NCI-H2029 treated with DMSO at 0.1 percent for 48 hours (cell line): Measurements from ENCODE around the gene NEUROD6.

ENCODE experiments used
- DNase-seq: peaks from one replicate; lab custom pipeline; 2025; lab: John Stamatoyannopoulos, UW

NEUROD6 gene

DNA sequence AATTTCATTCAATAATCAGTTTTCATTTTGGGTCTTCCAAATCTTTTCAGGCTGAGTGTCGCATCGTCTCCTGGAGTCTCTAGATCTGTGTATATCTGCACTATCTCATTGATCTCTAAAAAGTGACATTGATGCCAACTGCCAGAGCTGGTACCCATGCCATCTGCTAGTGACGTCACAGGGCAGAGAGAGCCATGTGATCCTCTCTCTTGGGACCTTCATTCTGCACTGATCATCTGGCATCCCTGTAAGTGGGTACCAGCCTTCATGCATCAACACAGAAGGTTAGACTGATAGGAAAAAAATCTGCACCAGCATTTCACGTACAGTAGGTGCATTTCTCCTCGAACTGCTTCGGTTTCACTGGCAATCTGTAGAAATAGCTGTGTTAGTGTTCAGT is at the start of gene NEUROD6:
Gene NEUROD6, minus strand, starts transcription at position 124 of the 400 bp plus-strand sequence. CDS start 1,458 bp downstream, outside the sequence.
- DNase-seq: no peak

DNA sequence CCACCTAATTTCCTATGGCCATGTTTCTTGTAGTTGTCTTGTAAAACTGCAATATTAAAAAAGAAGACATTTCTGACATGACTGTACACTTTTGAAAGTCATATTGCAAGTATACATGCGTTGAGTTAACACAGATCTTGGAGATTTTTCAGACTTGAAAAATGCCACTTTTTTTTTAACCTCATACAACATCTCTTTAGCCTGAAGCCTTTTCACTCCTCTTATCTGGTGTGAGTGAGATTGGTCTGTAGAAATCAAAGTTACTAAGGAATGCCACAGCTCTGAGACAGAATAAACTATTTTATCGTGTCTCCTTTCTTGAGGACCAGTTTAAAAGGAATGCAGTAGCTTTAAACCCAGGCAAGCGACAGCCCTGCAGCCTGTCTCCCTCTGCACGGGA is 43.9 kb upstream of the NEUROD6 start:
- DNase-seq: no peak

DNA sequence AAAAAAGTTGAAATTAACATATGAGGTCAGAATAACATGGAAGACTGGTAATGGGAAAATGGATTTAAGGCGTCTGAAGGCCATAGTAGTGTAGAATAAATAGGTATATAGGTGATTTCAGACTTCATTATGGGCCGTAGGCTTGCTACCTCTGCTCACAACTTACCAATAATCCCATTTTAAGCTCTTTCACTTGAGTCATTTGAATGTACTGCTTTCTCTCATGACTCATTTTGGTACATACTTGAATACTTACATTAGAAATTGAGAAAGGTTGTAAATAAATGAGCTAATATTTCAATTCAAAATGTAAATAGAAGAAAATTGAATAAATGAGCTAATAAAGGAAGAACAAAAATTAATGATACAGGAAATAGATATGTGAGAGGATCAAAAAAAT is 42.2 kb upstream of the NEUROD6 start:
- DNase-seq: no peak

DNA sequence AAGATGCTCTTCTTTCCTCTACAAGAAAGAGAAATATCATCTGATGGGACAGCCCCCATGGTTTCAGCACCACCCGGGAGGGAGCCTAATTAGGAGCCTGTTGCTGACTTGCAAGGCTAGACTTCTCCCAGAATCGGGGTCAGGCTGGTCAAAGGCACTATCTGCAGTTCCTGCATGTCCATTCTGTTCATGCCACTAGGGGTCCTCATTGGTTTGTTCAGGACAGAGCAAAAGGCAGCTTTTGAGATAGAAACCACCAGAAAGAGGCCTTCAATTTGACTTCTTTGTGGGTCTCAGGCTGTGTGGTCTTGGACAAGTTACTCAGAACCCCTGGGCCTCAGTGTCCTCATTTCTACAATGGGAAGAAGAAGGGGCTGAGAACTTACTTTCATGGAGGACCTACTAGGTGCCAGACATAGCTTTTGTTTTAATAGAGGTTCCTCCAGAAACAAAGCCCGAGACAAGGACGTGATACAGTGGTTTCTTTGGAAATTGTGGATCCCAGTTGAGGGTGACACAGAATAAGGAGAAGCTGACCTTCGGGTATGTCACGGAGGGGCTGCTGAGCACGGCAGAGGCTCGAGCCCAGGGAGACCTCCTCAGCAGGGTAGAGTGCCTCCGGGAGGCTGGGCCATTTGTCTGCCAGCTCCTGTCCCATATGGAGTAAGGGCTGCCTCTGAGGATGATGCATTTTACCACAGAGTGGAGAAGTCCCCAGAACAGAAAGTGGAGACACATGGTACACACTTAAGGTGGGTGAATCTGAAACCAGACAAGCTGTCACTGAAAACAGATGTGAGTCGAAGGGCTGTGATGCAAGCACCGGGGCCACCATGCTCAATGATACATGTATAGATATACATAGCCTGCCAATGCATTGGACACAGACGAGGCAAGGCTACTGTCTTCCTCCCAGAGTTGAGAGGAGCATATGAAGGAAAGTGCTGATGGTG is 33.1 kb upstream of the NEUROD6 start:
- peak; percentile 37 for DNase-seq

DNA sequence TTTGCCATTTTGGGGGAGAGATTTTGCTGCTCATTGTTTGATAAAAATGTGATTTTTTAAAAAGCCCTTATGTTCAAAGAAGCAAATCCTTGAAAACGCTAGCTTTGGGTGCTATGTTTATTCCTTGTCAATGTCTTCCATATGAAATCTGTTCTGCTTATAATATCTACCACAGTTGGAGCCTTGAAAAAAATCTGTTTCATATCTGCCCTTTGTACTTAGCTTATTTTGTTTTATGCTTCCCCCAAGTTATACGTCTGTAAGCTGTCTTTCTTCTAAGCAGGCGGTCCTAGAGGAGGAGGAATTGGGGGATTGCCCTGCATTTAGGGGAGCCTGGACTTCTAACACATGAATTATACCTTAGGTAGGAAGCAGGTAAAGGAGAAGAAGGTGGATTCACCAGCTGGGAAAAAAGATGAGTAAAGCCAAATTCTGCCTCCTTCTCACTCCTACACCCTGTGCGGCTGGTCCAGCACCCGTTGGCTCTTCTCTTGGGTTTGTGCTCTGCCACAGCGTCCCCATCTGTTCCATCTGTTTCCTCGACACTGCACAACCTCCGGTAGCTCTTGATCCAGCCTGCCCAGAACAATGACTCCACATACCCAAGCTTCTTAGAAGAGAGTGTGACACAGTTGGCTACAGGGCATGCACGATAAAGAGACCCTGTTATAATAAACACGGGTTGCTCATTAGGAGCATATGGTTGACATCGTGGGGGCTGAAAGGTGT is 31.9 kb upstream of the NEUROD6 start:
- no peak for DNase-seq

DNA sequence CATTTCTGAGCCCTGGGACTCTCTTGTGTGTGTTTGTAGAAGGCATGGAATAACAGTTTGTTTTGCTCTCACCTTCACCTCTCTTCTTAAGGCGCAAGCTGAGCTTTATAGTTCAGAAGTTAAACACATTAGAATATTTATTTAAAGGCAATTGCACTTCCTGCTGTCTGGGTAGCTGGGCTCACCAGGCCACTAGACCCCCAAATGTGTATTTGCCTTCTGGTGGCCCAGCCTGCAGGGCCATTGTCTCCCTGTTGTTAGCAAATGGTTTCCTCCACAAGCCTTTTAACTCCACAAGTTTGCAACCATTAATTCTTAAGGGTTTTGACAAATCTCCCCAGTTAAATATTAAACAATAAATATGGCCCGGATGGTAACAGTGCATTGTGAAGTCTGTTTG is 31.1 kb upstream of the NEUROD6 start:
- no peak for DNase-seq

DNA sequence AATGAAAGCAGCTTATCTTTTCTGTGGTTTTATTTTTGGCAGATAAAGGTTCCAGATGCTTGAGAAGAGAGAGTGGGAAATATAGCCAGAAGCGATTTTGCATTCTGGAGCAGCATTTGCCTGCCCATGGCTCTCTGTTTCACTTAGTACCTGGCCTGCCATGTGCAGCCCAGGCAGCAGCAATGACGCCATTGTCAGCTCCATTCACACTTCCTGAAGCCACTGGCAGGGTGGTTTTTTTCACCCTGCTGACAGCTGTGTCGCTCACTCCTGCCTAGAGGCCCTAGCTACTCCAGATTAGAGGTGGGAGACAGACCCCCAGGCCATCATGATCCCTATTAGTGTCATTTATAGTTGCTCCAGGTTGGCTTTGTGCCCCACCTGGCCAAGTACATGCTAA is 30.1 kb upstream of the NEUROD6 start:
- DNase-seq: no peak

DNA sequence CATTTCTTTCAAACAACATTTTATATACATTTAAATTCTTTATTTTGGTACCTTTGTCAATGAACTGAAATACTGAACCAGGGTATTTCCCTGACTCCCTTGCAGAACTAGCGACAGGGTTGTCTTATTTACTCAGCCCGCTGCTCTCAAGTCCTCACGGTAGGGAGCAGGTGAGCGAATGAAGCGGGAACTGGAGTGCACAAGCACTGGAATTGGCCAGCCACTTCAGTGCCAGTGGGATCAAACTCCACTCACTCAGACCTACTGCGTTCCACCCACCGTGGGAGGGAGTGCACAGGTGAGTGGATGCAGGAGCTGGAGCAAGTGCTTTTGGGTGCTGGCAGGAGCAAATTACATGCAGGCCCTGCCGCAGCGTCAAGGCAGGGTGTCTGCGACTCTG is 28.1 kb upstream of the NEUROD6 start:
- DNase-seq: no peak

DNA sequence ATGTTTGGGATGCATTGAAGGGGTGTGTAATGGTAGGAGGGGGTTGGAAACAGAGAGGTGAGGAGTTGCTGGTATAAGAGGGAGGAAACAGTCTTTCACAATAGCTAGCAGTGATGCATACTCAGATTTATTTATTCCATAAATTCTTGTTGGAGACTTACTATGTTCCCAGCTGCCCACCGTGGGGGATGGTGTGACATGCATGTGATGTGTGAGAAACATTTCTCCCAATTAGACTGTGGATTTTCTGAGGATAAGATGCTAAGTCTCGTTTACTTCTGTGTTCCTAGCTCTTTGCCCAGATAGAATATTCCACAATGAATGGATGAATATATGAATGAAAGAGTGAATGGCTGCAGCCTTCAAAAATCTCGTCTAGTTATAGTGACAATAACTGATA is 23.0 kb upstream of the NEUROD6 start:
- DNase-seq: no peak

DNA sequence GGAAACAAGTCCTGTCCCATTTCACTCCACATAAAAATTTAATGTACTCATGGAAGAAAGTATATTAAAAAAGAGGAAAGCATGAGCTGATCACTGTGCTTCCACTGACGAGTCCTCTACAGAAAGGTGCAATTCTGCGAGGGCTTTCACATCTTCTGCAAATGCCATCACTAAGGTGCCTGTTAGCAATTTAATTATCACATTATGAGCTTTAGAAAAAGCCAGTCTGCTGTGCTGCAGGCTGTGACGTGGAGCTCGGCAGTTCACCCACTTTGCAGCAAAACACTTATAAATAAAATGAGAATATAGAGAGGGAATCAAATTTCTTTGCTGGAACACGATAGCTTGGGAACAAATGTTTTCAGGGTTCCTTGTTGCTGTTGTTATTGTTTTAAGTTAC is 22.5 kb upstream of the NEUROD6 start:
- DNase-seq: no peak

DNA sequence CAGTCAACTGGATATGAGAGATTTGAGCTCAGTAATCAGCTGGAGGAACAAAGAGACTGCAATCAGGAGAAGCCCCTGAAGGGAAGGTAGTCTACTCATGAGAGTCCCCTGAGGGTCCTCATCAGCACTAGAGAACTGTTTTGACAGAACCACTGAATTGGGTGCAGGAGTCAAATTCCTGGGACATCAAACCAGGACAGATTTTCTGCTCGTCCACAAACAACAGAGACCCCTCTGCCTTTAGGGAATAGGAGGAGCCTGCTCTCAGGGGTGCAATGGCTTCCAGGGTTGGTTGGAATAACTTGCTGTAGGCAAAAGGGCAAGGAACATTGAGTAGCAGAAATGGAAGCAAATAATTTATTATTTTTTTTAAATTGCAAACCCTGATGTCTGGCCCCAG is 21.9 kb upstream of the NEUROD6 start:
- DNase-seq: no peak

DNA sequence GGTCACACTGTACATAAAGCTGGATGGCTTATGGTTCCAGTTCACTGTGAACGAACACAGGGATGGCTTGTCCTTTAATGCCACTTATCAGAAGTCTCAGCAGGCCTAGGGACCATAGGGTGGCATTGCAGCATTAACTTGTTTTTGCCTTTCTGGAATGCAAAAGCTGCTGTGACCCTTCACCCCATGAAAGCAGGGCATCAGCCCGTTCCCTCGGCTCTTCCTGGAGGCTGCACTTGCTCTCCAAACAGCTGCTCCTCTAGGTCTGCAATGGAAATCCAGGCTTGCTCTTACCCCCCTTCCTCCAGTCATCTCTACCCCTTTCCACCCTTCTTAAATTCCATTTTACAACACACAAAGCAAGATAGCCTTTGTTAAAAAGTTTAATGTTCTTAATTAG is 17.9 kb upstream of the NEUROD6 start:
- DNase-seq: no peak

DNA sequence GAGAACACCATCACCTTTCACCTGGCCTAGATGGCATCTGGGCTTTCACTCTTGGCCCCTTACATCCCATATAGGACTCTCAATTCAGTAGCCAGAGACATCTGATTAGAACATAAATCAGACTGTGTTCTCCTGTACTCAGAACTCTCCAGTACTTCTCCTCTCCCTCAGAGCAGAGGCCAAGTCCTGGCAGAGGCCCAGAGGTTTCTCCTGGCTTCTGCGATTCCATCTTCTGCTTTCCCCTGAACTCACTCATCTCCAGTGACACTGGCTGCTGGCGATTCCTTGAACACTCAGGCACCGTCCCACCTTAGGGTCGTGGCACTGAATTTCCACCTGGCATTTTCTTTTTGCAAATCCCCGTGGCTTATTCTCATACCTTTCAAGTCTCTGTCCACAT is 4.9 kb upstream of the NEUROD6 start:
- no peak for DNase-seq

DNA sequence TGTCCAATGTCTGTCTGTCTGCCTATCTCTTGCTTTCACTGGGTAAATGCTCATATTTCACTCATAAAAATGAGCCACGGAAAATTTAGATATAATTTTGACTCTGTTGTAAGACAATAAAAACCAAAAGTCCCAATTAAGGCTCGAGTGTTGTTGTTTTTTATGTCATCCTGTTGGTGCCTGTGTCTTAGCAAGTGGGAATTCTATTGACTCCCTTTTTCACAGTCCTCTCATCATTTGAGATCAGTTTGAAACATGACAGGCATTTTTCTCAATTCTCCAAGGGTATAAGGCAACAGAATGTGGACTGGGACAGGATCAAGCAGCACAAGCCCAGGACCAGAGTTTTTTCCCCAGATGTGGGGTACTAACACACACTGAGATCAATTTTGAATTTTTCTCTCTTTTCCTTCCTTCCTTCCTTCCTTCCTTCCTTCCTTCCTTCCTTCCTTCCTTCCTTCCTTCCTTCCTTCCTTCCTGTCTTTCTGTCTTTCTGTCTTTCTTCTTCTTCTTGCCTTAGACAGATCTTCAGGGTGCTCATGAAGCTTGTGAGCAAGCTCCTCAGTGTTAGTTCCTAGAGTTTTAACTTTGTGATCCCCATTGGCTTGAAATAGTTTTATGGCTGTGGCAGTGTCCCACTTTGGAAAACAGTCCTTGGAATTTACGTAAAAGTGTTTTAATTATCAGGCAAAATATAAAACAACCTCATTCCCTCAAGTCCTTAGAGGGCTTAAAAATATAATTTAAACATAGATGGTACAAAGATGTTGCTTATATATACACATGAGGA is 3.2 kb upstream of the NEUROD6 start:
- DNase-seq: no peak

DNA sequence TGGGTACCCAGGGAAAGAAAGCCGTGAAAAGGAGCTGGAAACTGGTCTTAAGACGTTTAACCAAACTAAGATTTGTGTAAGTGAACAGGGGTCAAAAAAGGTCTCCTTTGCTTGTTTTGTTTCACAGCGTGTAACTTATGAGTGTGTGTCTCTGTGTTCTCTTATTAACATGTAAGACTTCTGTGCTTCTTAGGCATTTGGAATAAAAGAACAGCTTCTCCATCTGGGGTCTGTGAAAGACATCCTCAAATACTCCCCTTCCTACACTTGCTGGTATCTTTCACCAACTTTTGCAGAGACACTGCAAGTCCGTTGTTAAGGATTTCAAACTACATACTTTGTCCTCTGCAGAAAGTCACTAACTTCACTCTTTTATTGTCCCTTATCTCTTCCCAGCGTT is 615 bp upstream of the NEUROD6 start:
- no peak for DNase-seq

DNA sequence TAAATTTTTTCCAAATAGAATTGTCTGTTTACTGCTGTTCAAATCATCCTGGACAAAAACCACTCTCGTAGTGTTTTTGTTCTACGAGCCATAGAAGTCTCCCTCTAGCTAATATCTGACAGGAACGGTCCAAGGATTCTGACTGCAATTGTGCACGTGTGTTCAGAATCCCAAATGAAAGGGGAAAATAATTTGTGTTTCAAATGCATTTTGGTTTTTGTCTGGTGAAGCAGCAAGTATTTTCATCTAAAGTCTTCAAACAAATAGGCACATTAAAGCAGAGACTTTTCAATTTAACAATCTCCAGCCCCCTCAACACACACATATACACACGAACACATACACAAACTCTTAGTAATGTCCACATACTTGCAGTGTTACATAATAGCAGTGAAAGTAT is 475 bp downstream of the NEUROD6 start:
- DNase-seq: no peak

DNA sequence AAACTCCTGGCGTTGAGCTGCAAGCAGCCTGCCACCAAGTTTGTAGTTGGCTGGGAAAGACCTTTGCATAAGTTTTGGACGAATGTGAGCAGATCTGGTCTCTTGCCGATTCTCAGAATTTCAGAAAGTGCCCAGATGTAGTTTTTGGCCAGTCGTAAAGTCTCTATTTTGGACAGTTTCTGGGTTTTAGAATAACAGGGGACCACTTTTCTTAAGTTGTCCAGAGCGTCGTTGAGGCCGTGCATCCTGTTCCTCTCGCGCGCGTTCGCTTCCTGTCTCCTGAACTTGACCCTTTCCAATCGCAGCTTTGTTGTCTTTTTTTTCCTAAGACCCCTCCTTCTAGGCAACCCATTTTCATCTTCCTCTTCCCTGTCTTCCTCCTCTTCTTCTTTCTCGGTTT is 1.8 kb downstream of the NEUROD6 start:
- DNase-seq: no peak

DNA sequence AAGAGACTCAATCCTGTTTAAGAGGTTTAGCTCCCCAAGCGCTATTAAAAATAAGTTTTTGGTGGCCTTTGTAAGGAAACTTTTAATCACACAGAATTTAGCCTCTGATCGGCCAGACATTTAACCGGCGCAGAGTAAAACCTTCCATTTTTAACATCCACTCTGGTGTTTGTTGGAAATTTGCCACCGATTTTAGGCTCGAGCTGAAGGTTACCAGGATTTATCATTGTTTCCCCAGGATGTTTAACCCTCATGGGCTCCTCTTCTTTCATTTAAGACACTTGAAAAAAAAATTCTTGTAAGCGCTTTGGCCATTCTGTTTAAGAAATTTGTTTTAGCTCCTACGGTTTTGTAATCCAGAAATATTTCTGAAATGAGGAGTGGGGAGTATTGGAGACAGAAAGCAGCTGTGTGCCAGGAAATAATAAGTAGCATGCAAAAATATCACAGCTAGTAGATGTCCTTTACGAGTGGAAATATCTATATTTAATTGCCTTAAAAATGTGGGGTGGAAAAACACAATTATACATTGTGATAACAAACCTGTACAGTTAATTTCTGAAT is 3.4 kb downstream of the NEUROD6 start:
- DNase-seq: no peak

DNA sequence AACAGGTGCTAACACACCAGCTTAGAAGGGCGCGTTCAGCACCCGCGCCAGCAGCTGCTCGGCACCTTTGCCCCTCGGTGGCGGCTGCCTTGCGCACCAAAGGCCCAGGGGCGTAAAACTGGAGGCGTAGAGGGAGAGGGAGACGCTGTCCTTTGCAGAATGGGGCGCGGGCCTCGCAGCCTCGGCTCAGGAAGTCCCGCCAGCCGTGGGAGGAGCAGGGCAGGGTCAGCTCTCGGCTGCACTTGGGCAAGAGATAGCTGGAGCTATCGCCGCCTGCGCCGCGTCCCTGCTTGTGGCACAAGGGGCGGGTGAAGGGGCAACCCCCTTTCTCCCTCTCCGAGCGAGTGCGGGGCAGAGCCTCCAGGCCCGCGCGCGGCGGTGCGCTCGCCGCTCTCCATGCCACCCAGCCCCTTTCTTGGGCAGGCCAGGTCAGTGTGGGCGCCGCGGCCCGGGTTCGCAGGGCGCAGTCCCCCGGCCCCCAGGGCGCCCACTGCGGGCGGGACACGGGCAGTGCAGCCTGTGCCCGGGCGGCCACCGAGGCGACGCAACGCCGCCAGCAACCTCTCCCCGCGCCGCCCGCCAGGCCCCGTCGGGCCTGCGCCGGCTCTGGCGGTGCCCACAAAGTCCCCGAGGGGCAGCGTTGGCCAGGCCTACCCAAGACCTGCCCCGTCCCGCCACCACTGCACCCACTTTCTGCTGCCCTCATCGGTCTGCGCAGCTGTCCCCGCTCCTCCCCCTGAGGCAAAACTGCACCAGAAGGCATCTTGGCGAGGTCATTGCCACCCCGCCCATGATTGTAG is 4.1 kb downstream of the NEUROD6 start:
- DNase-seq: no peak

DNA sequence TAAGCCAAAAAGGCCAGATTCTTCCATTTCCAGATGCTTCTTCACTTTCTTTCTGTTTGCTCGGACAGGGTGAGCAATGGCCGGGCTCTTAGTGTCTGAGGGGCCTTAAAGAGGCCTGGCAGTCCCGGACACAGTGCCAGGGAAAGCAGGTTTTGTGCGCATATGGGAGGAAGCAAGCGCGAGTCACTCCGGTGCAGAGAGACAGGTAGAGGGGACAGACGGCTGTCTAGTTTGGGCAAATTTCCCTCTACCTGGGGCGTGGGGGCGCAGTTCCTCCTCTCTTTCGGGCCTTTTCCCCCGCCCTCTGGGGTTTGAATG is 4.7 kb downstream of the NEUROD6 start:
- no peak for DNase-seq

DNA sequence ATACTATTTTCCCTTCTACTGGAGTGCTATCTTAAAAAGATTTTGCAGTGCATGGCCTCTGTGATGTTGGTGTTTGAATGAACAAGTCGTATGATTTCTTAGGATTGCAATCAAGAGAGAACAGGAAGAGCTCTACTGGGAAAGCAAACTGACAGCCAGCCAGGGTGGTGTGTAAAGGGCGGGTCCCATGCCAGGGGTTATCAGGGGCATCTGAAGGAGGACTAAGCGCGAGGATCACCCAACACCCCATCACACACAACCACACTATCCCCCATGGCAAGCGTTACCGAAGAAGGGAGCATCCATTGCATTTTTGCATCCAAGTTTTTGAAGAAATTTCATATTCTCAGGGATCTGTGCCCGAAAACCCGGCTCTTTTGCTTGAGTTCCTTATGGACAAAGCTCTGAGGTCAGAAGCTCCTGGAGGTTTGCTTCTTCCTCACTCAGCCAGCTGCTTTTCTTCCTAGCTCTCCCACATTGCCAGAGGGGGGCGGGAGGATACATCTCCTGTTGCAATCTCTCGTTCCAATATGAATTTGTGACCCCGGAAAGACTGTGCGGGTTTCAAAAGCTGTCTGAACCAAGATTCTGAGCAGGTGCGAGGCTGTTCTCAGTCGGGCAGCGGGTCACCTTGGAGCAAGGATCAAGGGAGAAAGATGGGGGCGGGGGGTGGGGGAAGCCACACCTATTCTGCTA is 5.2 kb downstream of the NEUROD6 start:
- DNase-seq: no peak
